Activated T-cell treated with anti-CD3 and anti-CD28 coated beads, Interleukin-2, amount 50 U/mL, for 1 hour (primary cell): Measurements from ENCODE around the gene TMEM259.

Experiments
- DNase-seq: peaks from one replicate; pipeline ENCODE4 v3.0.0-alpha.2; 2020

Gene TMEM259

GRCh38 chr19:1055028-1055425 is 34.1 kb upstream of the TMEM259 start:
- no peak for DNase-seq

- DNase-seq = no peak
These were observed 33.4 kb upstream of the TMEM259 start for GRCh38 chr19:1054102-1055027.

DNA sequence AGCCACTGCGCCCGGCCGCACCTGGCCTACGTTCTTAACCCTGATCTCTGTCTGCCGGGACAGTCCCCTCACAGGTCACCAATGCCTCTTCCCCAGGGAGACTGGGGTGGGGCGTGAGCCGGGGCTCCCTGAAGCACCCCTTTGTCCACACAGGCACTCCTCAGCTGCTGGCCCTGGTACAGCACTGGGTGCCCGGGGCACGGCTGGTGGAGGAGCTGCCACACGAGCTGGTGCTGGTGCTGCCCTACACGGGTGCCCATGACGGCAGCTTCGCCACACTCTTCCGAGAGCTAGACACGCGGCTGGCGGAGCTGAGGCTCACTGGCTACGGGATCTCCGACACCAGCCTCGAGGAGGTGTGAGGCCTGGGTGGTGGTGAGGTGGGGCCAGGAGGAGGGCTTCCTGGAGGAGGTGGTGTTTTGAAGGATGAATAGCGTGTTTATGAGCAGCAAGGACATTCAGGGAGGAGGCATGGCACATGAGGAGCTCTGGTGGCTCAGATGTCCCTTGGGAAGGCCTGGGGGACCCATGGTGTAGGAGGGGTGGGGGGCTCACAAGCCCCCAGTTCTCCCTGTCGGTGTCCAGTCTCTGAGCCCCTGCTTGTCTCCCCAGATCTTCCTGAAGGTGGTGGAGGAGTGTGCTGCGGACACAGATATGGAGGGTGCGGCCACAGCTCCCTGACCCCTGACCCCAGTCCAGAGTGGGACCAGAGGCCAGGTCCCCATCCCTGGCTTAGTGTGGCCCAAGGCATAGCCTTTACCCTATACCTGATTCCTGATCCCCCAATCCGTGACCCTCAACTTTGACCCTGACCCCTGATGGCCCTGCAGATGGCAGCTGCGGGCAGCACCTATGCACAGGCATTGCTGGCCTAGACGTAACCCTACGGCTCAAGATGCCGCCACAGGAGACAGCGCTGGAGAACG is 32.5 kb upstream of the TMEM259 start:
- no peak for DNase-seq

DNA sequence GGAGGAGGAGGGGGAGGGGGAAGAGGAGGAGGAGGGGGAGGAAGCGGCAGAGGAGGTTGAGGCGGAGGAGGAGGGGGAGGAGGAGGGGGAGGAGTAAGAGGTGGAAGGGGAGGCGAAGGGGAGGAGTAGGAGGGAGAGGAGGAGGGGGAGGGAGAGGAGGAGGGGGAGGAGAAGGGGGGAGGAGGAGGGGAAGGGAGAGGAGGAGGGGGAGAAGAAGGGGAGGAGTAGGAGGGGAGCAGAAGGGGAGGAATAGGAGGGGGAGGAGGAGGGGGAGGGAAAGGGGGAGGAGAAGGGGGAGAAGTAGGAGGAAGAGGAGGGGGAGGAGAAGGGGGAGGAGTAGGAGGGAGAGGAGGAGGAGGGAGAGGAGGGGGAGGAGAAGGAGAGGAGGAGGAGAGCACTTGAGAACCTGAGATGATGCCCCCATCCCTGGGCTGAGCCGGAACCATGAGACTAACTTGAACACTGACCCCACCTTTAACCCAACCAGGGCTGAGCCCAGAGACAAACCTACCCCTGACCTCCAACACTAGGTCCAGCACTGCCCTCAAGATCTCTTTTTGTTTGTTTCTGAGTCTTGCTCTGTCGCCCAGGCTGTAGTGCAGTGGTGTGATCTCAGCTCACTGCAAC is 31.5 kb upstream of the TMEM259 start:
- DNase-seq = no peak

DNA sequence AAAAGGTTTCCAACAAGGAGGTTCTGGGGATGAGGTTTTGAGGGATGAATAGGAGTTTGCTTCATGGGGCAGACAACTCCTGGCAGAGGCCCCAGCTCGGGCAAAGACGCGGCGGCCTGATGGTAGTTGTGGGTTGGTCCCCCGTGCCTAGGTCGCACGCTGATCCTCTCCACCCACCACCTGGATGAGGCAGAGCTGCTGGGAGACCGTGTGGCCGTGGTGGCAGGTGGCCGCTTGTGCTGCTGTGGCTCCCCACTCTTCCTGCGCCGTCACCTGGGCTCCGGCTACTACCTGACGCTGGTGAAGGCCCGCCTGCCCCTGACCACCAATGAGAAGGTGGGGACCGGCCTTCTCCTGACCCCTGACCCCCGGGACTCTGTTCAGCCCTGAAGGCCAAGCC is 30.9 kb upstream of the TMEM259 start:
- DNase-seq = no peak

GRCh38 chr19:1050989-1051788 is 30.3 kb upstream of the TMEM259 start:
- DNase-seq = no peak

- DNase-seq = no peak
These were observed 28.9 kb upstream of the TMEM259 start for GRCh38 chr19:1049800-1050199.

DNA sequence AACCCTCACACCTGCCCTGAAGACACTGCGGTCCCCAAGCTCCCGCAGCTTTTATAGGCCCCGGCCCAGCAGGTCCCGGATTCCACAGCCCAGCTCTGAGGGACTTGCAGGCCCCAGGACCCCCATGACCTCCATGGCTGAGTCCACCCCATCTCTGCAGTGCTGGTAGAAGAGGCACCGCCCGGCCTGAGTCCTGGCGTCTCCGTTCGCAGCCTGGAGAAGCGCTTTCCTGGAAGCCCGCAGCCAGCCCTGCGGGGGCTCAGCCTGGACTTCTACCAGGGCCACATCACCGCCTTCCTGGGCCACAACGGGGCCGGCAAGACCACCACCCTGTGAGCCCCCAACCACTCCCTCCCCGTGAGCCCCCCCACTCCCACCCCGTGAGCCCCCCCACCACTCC is 28.2 kb upstream of the TMEM259 start:
- no peak for DNase-seq

GRCh38 chr19:1047696-1048147 is 26.8 kb upstream of the TMEM259 start:
- DNase-seq = no peak

- no peak for DNase-seq
These were observed 26.1 kb upstream of the TMEM259 start for GRCh38 chr19:1046836-1047695.

DNA sequence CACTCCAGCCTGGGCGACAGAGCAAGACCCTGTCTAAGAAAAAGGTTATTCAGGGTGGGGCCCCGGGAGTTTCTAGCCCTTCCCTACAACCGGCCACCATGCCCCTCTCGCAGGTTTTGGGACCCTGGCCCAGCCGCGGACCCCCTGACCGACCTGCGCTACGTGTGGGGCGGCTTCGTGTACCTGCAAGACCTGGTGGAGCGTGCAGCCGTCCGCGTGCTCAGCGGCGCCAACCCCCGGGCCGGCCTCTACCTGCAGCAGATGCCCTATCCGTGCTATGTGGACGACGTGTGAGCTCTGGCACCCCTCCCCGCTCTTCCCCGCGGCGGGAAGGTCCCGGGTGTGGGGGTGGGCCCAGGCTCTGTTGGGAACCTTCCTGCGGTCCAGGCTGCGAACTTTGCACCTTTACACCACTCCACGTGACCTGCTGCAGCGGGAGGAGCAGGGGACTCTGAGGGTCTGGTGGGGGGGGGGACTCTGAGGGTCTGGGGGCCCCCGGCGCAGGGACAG is 25.2 kb upstream of the TMEM259 start:
- DNase-seq = no peak

GRCh38 chr19:1045247-1045603 is 24.3 kb upstream of the TMEM259 start:
- DNase-seq = peak; percentile 76

DNA sequence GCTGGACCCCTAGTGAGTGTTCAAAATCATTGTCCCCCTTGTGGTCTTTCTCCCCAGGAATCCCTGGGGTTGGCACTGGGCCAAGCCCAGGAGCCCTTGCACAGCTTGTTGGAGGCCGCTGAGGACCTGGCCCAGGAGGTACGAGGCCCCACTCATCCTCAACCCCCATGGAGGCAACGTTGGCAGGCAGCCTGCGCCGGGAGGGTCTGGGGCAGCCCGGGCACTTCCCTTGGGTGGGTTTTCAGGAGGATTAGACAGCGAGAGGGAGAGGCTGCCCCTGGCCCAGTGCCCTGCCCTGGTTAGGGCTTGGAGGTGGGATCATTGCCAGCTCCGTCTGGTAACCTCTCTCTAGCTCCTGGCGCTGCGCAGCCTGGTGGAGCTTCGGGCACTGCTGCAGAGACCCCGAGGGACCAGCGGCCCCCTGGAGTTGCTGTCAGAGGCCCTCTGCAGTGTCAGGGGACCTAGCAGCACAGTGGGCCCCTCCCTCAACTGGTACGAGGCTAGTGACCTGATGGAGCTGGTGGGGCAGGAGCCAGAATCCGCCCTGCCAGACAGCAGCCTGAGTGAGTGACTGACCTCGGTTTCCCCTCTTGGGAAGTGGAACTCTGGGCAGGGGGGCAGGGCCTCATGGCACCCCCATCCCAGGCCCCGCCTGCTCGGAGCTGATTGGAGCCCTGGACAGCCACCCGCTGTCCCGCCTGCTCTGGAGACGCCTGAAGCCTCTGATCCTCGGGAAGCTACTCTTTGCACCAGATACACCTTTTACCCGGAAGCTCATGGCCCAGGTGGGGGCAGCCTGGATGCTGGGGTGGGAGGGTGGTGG is 22.0 kb upstream of the TMEM259 start:
- no peak for DNase-seq

GRCh38 chr19:1041835-1042685 is 21.1 kb upstream of the TMEM259 start:
- no peak for DNase-seq

GRCh38 chr19:1041272-1041834 is 20.4 kb upstream of the TMEM259 start:
- no peak for DNase-seq

DNA sequence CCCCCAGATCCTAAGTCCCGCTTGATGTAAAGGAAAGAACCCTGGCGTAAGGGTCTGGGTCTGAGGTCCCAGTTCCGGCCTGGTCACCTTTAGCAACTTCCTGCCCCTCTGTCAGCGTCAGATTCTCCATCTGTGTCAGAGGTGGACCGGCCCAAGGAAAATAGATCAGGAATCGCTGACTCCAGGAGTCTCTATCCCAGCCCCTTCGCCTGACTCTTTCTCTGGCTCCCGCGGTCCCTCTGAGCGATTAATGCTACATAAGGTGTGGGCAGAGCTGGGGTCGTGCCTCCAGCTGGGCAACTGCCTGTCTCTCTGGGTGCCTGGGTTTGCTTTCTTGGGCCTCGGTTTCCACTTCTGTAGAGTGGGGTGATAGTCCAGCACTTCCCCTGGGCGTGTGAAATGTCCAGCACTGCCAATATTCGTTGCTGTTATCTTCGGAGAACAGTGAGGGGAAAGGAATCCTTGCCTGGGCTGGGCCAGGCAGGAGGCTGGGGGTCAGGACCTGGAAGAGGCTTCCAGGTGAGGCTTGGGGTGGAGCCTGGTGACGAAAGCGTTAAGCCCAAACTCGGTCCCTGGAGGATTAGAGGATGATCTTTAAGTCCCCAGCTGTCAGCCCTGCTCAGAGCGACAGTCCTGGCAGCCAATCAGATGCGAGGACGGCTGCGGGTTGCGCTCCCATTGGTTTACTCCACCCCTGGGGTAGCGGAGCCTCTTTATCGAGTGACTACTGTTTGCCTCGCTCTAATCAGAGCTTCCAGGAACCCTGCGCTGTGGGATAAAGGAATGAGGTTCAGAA is 19.8 kb upstream of the TMEM259 start:
- DNase-seq = peak; percentile 87

DNA sequence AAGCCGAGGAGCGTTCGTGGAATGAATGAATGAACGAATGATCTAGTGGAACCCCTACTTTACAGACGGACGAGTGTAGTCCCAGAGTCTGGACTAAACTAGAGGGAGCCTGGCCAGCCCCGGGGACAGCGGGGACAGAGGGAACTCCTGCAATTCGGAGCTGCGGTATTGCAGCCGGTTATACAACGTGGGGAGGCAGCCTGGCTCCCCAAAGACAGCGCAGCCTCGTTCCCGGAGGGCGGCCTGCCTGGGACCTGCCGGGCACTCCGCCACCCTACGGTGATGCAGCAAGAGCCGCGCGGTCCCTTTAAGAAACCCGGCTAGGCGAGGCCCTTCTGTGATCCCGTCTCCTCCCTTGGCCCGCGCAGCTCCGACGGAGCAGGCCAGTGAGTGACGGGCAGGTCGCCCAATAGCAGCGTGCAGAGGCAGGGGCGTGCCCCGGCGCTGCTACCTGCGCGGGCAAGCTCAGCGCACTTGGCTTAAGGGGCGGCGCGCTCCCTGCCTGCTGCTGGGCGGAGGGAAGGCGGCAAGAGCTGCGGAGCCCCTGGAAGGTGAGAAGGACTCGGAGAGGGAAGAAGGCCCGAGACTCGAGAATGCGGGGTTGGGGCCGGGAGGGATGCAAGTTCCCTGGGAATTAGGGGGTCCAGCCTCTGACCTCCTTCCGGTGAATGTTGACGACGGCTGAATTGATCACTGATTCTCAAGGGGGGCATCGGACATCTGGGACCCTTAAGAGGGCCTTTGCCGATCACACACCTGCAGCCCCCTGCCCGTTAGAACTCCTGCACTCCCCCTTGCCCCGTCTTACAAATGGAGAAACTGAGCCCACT is 18.9 kb upstream of the TMEM259 start, which contains the start of gene ABCA7:
Gene ABCA7 (plus strand): TSS at position 462 of the 830 bp plus-strand sequence. CDS start 1,255 bp downstream, outside the sequence.
- peak; percentile 100 for DNase-seq
